ENCODE measurements around the gene CLRN3.

CLRN3 gene

GRCh38 chr10:127926455-127926854 lies 33.7 kb upstream of the CLRN3 start:
- TF ChIP-seq TAF1 (IDR thresholded peaks at IDR 0.05; ENCODE audit: borderline replicate concordance, insufficient read depth, low read length) = no peak
- no peak for TF ChIP-seq POLR2AphosphoS5 (IDR thresholded peaks at IDR 0.05; ENCODE audit: low read depth, low read length)
- TF ChIP-seq REST (IDR thresholded peaks at IDR 0.05; ENCODE audit: insufficient read depth in 1 of 2, low read depth in 2 of 2, low read length in 2 of 2) = no peak
- no peak for TF ChIP-seq SIN3A (IDR thresholded peaks at IDR 0.05; ENCODE audit: borderline replicate concordance, insufficient read depth, low read length)
- no peak for TF ChIP-seq FOXP2 (optimal IDR thresholded peaks at IDR 0.05; ENCODE audit: borderline replicate concordance, extremely low read depth, extremely low read length, insufficient read depth)

GRCh38 chr10:127925471-127926207 lies 32.9 kb upstream of the CLRN3 start:
- TF ChIP-seq POLR2AphosphoS5 (IDR thresholded peaks at IDR 0.05; ENCODE audit: low read depth, low read length) = no peak
- no peak for TF ChIP-seq SIN3A (IDR thresholded peaks at IDR 0.05; ENCODE audit: borderline replicate concordance, insufficient read depth, low read length)

- no peak for TF ChIP-seq REST (IDR thresholded peaks at IDR 0.05; ENCODE audit: insufficient read depth in 1 of 2, low read depth in 2 of 2, low read length in 2 of 2)
- TF ChIP-seq FOXP2 (optimal IDR thresholded peaks at IDR 0.05; ENCODE audit: borderline replicate concordance, extremely low read depth, extremely low read length, insufficient read depth) = no peak
- TF ChIP-seq TAF1 (IDR thresholded peaks at IDR 0.05; ENCODE audit: borderline replicate concordance, insufficient read depth, low read length) = no peak
- no peak for TF ChIP-seq SIN3A (IDR thresholded peaks at IDR 0.05; ENCODE audit: borderline replicate concordance, insufficient read depth, low read length)
- no peak for TF ChIP-seq POLR2AphosphoS5 (IDR thresholded peaks at IDR 0.05; ENCODE audit: low read depth, low read length)
Observed at GRCh38 chr10:127923646-127924045, 30.9 kb upstream of the CLRN3 start.

- TF ChIP-seq TAF1 (IDR thresholded peaks at IDR 0.05; ENCODE audit: borderline replicate concordance, insufficient read depth, low read length) (no peak), FOXP2 (optimal IDR thresholded peaks at IDR 0.05; ENCODE audit: borderline replicate concordance, extremely low read depth, extremely low read length, insufficient read depth) (no peak), REST (IDR thresholded peaks at IDR 0.05; ENCODE audit: insufficient read depth in 1 of 2, low read depth in 2 of 2, low read length in 2 of 2) (no peak), SIN3A (IDR thresholded peaks at IDR 0.05; ENCODE audit: borderline replicate concordance, insufficient read depth, low read length) (no peak), POLR2AphosphoS5 (IDR thresholded peaks at IDR 0.05; ENCODE audit: low read depth, low read length) (no peak)
Observed at GRCh38 chr10:127922675-127923366, 30.1 kb upstream of the CLRN3 start.

GRCh38 chr10:127922206-127922605 lies 29.5 kb upstream of the CLRN3 start:
- TF ChIP-seq FOXP2 (optimal IDR thresholded peaks at IDR 0.05; ENCODE audit: borderline replicate concordance, extremely low read depth, extremely low read length, insufficient read depth) = no peak
- no peak for TF ChIP-seq REST (IDR thresholded peaks at IDR 0.05; ENCODE audit: insufficient read depth in 1 of 2, low read depth in 2 of 2, low read length in 2 of 2)
- TF ChIP-seq POLR2AphosphoS5 (IDR thresholded peaks at IDR 0.05; ENCODE audit: low read depth, low read length) = no peak
- TF ChIP-seq TAF1 (IDR thresholded peaks at IDR 0.05; ENCODE audit: borderline replicate concordance, insufficient read depth, low read length) = no peak
- no peak for TF ChIP-seq SIN3A (IDR thresholded peaks at IDR 0.05; ENCODE audit: borderline replicate concordance, insufficient read depth, low read length)

Data from PFSK-1 (cell line).